22Rv1 (cell line): ENCODE results near the gene ECM2.

Experiments used
- H3K27ac ChIP-seq: fragments of 450-650 bp; 2 replicates; pipeline ENCODE4 v1.5.1; 2017
- ZFX ChIP-seq: fragments of 450-650 bp; IDR thresholded peaks from 2 replicates; pipeline ENCODE4 v1.6.1; 2017; ENCODE audit warnings: antibody characterized with exemption, borderline replicate concordance
- TF ChIP-seq, protein P1 (sequence below): fragments of 450-650 bp; IDR thresholded peaks from 2 replicates; pipeline ENCODE4 v1.5.1; 2017; ENCODE audit warnings: mild to moderate bottlenecking

The ECM2 gene

DNA sequence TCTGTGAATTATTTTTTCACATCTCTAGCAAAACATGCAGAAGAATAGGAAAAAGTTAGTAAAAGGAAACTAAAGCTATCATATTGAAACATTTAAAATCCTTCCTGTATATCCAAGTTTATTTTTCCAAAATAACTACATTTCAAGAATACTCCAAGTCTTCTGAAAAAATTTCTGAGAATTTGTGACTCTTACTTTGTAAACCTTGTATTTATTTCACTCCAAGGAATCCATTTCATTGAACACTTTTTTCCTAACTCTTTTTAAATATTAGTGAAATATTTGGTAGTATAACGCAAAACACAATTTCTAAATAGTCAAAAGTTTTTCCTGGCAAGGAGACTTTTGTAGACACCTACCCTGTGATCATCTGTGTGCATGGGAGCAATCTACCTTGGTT lies 19.3 kb downstream of the ECM2 start:
- no peak overlapping the region for H3K27ac ChIP-seq
- TF ChIP-seq ZFX: no peak
- TF ChIP-seq, protein P1, sequence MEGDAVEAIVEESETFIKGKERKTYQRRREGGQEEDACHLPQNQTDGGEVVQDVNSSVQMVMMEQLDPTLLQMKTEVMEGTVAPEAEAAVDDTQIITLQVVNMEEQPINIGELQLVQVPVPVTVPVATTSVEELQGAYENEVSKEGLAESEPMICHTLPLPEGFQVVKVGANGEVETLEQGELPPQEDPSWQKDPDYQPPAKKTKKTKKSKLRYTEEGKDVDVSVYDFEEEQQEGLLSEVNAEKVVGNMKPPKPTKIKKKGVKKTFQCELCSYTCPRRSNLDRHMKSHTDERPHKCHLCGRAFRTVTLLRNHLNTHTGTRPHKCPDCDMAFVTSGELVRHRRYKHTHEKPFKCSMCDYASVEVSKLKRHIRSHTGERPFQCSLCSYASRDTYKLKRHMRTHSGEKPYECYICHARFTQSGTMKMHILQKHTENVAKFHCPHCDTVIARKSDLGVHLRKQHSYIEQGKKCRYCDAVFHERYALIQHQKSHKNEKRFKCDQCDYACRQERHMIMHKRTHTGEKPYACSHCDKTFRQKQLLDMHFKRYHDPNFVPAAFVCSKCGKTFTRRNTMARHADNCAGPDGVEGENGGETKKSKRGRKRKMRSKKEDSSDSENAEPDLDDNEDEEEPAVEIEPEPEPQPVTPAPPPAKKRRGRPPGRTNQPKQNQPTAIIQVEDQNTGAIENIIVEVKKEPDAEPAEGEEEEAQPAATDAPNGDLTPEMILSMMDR: no peak

DNA sequence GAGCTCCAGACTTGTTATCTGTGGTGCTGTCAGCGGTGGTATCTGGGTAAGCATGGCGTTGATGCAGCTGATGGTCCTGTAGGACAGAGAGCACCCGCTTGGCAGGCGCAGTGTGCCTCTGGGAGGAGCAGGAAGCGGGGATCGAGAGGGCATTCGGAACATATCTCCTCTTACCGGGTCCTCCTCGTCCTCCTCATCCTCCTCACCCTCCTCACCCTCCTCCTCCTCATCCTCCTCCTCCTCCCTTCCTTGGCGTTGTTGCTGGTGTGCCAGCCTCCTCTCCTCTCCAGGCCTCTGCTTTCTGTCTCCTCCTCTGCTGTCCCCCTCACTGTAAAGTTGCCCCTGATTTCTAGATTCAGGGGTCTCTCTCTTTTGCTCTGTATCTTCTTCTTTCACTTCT lies 21.2 kb downstream of the ECM2 start:
- H3K27ac ChIP-seq: no peak overlapping the region
- no peak for TF ChIP-seq ZFX
- TF ChIP-seq, protein P1: no peak

DNA sequence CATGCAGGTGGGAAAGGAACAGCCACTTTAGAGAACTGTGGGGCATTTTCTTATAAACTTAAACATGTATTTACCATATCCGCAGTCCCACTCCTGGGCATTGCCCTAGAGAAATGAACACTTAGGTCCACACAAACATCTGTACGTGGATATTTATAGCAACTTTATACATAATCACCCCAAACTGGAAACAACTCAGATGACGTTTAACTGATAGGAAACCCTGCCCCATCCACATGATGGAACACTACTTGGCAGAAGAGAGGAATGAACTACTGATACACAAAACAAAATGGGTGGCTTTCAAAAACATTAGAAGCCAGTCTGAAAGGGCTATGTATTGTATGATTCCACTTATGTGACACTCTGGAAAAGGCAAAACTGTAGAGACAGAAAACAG lies 22.4 kb downstream of the ECM2 start:
- H3K27ac ChIP-seq: no peak overlapping the region
- TF ChIP-seq ZFX: no peak
- TF ChIP-seq, protein P1: no peak

DNA sequence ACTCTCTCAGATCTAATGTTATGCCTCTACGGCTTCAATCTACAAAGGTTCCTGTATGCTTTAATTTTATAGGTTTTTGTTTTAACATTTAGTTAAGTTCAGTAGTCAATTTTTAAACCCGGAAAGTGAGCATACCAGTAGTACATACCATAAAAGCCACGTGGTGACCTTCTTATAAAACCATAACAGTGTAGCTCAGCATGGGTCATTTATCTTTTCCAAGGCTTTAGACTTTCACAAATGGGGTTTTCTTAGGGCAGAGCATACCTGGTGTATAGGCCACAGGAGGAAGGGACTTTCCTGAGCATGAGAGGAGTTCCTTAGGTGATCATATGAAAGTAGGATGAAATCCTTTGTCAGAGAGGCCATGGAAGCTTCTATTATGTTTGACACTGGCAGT lies 23.2 kb downstream of the ECM2 start:
- no peak overlapping the region for H3K27ac ChIP-seq
- no peak for TF ChIP-seq ZFX
- TF ChIP-seq, protein P1: no peak

DNA sequence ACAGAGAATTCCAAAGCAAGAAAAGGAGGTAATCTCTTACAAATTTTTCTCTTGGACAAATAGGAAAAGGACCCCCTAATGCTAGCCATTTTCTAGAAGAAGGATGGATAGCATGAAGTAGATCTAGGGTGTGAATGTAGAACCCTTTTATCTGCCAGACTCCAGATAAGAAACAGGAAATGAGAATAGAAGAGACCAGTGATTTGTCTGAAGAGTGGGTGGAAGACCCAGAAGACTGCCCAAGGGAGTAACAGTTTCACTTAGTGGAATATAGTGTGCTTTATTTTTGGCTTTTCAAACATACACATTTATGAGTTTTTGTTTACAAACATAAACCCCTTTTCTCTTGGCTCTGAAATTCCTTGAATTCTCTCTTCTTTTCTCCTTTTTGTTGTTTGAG lies 25.0 kb downstream of the ECM2 start:
- no peak overlapping the region for H3K27ac ChIP-seq

DNA sequence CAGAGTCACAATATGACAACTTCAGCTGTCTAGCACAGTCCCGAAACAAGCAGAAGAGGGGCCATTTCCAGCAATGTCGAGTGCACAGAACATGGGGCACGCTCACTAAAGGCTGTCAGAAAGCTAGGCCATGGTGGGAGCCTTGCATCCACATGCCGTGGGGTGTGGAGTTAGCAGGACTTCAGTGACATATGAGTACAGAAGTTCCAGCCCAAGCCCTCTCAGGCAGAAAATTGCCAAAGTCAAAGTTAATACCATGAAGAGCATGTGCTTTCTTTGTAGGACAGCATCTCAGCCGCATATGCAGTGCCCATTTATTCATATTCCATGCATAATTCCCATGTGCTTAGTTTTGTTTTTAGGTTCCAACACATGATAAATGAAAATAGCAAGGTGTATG lies 26.7 kb downstream of the ECM2 start:
- H3K27ac ChIP-seq: no peak overlapping the region
- TF ChIP-seq ZFX: no peak
- TF ChIP-seq, protein P1: no peak

More for the DNA sequence above, 25.0 kb downstream of the ECM2 start:
- TF ChIP-seq ZFX: no peak
- TF ChIP-seq, protein P1: no peak

DNA sequence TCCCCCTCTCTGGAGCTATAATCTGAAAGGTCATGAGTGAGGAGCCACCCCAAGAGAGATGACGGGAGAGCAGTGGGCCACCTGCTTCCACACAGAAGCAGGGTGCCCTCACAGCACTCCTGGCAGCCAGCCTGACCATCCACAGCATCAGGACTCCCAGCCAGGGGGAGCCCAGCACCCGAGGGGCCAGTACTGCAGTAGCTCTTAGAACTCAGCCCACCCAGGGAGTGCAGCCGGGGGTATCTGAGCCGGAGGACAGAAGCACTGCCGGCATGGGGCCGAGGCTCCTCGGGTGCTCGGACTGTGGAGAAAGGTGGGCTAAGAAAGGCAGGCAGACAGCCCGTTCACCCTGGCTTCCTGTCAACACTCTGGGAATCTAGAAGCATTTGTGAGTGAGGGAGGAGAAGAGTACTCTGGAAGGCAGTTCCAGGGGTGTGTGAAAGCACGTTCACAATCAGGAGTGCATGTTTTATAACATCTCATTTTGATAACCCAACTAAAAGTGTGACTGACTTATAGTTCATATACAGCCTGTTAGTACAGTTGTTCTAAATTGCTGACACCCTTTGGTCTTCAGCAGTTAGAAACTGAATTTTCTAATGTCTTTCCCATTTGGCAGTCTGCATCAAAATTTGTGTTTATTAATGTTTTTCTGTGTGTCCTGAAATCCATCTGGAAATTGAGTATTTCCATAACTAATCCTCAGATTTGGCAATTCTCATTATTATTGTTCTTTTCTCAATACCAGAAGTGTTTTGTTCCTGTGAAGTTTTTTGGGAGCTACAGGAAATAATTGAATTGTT lies 27.6 kb downstream of the ECM2 start:
- no peak for TF ChIP-seq ZFX
- TF ChIP-seq, protein P1: no peak
- H3K27ac ChIP-seq: no peak overlapping the region
